Measurements from ENCODE around the gene SPSB1. TPM values are rescaled to one million over a fixed set of nuclear protein-coding genes. Genes with fewer than 3 reads are reported as not detected.
"Not testable (repeated sequence)": the region's sequence is repeated elsewhere in the genome, so short reads cannot be mapped to it uniquely, and the experiment has no call there.

SPSB1 gene
- total RNA-seq, 1 donor from 2014 or later: 20.8 TPM

- no peak for TF ChIP-seq CTCF (conservative IDR thresholded peaks at IDR 0.05; ENCODE audit: low read depth, low read length)
- no peak overlapping the region for H3K4me3 ChIP-seq (ENCODE audit: low read depth, low read length)
- no peak for DNase-seq (ENCODE audit: low read depth)
Measured at GRCh38 chr1:9378801-9379200, 86.1 kb downstream of the SPSB1 start.

- no peak for DNase-seq (ENCODE audit: low read depth)
- H3K4me3 ChIP-seq (ENCODE audit: low read depth, low read length): no peak overlapping the region
- no peak for TF ChIP-seq CTCF (conservative IDR thresholded peaks at IDR 0.05; ENCODE audit: low read depth, low read length)
Measured at GRCh38 chr1:9380711-9381110, 88.0 kb downstream of the SPSB1 start.

GRCh38 chr1:9382643-9383491 is 90.2 kb downstream of the SPSB1 start:
- no peak for DNase-seq (ENCODE audit: low read depth)
- no peak overlapping the region for H3K4me3 ChIP-seq (ENCODE audit: low read depth, low read length)
- TF ChIP-seq CTCF (conservative IDR thresholded peaks at IDR 0.05; ENCODE audit: low read depth, low read length): no peak

GRCh38 chr1:9384128-9384527 is 91.4 kb downstream of the SPSB1 start:
- DNase-seq (ENCODE audit: low read depth): no peak
- H3K4me3 ChIP-seq (ENCODE audit: low read depth, low read length): no peak overlapping the region
- no peak for TF ChIP-seq CTCF (conservative IDR thresholded peaks at IDR 0.05; ENCODE audit: low read depth, low read length)

GRCh38 chr1:9384751-9385245 is 92.1 kb downstream of the SPSB1 start:
- DNase-seq (ENCODE audit: low read depth): no peak
- TF ChIP-seq CTCF (conservative IDR thresholded peaks at IDR 0.05; ENCODE audit: low read depth, low read length): no peak
- H3K4me3 ChIP-seq (ENCODE audit: low read depth, low read length): no peak overlapping the region

GRCh38 chr1:9385392-9385791 is 92.7 kb downstream of the SPSB1 start:
- H3K4me3 ChIP-seq (ENCODE audit: low read depth, low read length); DNase-seq (ENCODE audit: low read depth): not testable (repeated sequence)

- TF ChIP-seq CTCF (conservative IDR thresholded peaks at IDR 0.05; ENCODE audit: low read depth, low read length): no peak
- DNase-seq (ENCODE audit: low read depth): no peak
Measured at GRCh38 chr1:9385801-9386573, 93.3 kb downstream of the SPSB1 start.

More at GRCh38 chr1:9385801-9386573, 93.3 kb downstream of the SPSB1 start:
- H3K4me3 ChIP-seq (ENCODE audit: low read depth, low read length): no peak overlapping the region

Data from epithelial cell of proximal tubule (primary cell).